Endometrial microvascular endothelial cells (primary cell): Measurements from ENCODE around the gene FRZB. TPM values are rescaled to one million over a fixed set of nuclear protein-coding genes. Genes with fewer than 3 reads are reported as not detected.

Experiments
- in situ Hi-C: cut with HindIII; loops from 2 replicates; pipeline ENCODE4 v1.10.0; 2017; ENCODE audit warnings: low sequenced_read_pairs, low pct_unique_long_range_greater_than_20kb; ENCODE audit errors: inconsistent ontology term
- total RNA-seq: library from RNA; depleted of rRNA; stranded (reverse); fragments of >200 nt; gene quantifications from one replicate; pipeline ENCODE4 v1.2.3, GENCODE V29; 2015; ENCODE audit errors: inconsistent ontology term

FRZB gene
- total RNA-seq, 1 donor from 2014 or later, result not detected

DNA sequence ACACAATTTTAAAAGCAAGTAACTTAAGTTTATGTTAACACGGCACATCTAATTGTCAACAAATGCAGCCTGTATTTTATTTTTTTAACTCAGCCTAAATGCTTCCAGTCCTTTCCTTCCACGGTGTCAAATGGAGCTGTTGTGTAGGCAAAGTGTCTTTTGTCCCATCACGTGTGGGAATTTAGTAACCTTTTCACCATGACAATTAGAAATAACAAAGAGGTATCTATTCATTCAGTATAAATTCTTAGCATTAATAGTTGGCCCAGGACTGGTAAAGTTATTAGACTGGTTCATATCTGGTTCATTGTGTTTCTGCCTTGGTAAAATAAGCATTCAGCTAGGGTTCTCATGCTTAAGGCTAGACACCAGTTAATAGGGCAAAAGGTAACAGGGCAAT lies 47.9 kb downstream of the FRZB start:
- in situ Hi-C loops, result no loop called here

DNA sequence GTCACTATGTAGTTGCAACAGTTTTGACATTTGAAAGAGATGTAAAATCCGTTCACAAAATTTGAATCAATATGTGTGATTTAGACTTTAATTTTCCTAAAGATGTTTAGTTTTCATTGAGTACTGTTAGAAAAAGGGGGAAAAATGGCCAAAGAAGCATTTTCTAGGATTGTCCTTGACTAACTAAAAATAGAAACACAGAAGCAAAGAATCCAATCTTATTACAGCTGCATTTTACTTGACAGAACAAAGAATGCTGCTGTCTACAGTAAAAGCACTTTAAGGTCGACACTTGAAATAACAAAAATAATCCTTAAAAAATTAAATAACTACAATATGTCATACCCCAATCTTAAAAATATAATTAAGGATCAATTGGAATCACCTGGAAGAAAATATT lies 48.9 kb downstream of the FRZB start:
- in situ Hi-C loops, result no loop called here

DNA sequence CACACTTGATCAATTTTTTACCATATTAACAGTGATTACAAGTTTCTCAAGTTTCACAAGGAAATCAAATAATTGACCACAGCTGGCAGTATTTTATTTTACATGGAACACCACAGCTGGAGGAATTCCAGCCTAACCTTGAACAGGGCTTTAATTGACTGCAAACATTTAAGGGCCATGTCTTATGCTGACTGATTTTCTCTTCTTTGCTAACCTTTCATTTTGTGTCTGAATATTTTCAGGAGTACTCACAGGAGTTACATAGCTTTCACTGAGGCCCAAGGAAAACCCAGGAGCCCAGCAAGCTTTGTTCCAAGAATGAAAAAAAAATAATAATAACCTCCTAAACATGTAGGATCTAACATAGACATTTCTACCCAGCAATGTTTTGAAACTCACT lies 49.6 kb downstream of the FRZB start:
- in situ Hi-C loops, result no loop called here

DNA sequence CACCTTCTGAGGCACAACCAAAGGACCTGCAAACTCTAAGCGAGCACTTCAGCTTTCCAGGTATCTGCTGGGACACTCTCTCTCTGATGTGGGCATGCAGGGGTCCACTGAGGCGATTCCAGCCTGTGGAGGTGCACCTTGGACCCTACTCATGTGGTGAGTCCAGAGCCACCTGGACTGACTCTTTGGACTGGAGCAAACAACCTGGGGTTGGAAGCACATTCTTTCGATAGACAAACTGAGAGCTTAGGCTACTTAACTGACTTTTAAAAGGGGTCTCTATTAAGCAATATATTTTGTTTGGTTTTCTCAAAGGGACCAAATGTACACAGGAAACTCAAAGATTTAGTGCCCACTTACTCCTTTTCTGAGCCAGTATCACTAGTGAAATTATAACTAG lies 51.6 kb downstream of the FRZB start:
- in situ Hi-C loops, result no loop called here

DNA sequence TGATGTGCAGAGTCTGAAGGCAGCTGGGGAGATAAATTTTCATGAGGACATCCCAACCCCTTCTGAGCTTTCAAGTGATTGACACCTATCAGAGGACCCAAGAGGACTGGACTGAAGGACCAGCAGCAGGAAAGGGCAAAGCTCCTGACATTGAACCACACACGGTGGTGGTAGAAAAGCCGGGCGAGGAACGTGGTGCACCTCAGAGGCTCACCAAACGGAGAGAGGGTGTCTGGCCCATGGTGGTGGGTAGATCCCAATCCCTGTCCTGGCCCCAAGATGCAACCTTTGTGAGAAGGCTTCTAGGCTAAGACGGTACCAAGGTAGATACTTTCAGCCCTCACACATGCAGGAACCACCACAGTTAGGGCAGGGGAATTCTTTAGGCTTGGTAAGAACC lies 52.1 kb downstream of the FRZB start:
- in situ Hi-C loops, result no loop called here

DNA sequence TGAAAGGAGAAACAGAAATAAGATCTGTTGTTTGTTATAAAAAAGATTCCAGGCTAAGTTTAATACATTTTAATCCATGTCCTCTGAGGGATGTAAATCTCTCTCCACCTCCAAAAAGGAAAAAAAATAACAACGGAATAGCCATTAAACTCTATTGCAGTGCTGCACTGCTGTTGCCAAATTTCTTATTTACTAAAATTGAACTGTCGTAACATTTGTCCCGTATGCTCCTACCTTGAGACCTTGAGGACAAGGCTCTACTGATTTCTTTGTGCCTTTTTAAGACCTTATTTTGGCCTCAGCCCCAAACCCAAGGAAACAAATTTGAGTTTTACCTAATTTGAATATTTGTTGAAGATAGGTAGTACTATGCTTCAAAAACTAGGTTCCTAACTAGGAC lies 56.4 kb downstream of the FRZB start:
- in situ Hi-C loops, result no loop called here

DNA sequence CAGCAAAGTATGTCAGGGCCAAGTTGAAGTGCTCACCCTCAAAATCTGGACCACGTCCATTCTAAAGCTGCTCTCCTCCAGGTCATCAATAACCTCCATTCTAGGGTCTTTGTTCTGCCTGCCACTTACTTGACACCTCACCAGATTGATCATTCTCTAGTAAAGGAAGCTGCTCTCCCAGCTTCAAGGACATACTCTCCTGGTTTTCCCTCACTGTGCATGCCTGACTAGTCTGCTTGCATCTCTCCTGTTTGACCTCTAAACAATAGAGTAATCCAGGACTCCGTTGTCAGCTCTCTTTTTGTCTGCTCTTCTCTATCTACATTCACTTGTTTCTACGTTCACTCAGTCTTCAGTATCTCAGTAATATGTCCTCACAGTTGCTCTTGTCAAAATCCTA lies 59.1 kb downstream of the FRZB start:
- in situ Hi-C loops, result no loop called here

DNA sequence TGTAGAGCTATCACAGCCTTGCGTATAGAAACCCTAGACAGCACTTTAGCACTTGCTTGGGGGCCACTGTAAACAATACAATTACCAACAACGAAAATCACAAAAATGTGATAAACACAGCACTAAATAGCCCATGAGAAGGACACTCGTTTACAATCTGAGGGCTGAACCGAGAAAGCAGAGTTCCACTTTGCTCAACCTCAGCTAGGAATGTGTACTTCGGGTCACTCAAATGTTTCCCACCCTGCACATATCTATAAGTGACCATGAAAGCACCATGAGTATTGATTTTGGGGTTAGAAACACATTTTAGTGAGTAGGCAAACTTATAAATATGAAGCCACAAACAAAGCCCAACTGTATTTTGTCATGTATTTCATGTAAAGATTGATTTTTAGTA lies 62.3 kb downstream of the FRZB start:
- in situ Hi-C loops, result no loop called here

DNA sequence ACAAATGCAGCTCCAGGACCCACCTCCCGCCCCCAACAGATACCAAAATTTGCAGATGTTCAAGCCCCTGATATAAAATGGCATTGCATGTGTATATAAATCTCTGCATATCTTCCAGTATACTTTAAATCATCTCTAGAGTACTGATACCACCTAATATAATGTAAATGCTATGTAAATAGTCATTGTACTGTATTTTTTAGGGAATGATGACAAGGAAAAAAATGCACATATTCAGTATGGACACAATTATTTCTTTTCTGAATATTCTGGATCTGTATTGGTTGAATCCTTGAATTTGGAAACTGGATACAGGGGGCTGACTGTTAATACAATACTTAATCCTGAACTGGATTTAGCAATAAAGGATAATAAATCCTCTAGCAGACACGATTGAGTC lies 67.7 kb downstream of the FRZB start:
- in situ Hi-C loops, result no loop called here

DNA sequence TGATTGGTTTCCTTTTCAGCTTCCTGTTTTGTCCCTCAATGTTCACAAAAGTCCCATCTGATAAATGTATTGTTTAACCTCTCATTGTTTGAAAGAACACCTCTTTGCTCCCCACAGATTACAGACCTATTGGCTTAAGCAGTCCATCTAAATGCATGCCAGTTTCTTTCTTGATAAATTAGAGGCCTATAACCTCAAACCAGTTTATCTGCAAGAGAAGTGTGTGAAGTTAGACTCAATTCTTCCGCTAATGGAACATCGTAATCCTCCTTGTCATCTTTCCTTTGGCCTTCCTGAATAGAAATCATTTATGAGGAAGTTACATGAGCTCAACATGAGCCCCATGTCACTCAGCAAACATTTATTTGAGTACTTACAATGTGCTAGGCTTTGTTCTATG lies 74.0 kb downstream of the FRZB start:
- in situ Hi-C loops, result no loop called here

DNA sequence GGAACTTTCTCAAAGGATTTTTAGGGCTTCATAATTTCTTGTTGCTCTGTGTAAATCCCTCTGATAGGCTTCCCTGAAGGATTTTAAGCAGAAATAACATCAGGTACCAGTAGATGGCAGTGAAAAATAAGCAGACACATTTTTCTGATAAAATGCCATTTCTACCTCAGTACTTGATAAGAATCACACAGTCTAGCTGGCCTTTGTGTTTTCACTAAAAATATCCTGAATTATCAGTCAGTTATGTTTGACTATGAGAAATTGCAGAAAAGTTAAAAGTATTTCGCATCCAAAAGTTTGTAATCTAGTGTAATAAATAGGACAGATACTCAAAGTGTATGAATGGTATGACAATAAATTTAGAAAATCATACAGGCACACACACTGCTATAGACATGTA lies 81.7 kb downstream of the FRZB start:
- in situ Hi-C loops, result no loop called here

DNA sequence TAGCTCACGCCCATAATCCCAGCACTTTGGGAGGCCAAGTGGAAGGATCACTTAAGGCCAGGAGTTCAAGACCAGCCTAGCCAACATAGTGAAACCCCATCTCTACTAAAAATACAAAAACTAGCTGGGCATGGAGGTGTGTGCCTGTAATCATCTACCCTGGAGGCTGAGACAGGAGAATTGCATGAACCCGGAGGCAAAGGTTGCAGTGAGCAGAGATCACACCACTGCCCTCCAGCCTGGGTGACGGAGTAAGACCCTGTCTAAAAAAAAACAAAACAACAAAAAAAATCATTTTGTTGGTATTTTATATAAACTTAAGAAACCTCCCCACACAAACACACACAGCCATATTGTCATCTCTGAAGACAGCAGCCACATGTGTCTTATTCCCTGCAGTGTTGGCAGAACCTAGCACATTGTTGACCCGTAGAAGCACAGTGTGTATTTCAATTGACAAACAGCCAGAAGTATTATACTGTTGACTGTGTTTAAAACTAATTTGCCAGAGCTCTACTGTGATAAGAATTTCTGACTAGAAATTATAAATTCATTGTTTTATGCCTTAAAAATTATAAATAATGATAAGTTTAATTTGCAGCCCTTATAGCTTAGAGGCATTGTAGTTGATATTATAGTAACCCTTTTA lies 82.3 kb downstream of the FRZB start:
- in situ Hi-C loops, result no loop called here

Other genes starting within 250 kb of the FRZB start
- gene DNAJC10, start 150.4 kb downstream of the FRZB start, total RNA-seq, result 96.2 TPM
- 163 TPM for gene NCKAP1, start 171.8 kb upstream of the FRZB start, total RNA-seq
- 1.4 TPM for gene DUSP19, start 212.1 kb upstream of the FRZB start, total RNA-seq